Neutrophil (primary cell): ENCODE results near the gene ZBTB42.

Source experiments
- H3K27ac ChIP-seq: fragments of 200-600 bp; sonication (generic); 2 replicates; pipeline ENCODE4 v1.5.1; 2016; ENCODE audit warnings: mild to moderate bottlenecking, moderate library complexity
- H3K27me3 ChIP-seq: fragments of 200-600 bp; sonication (generic); 2 replicates; pipeline ENCODE4 v1.6.0; 2016; ENCODE audit warnings: mild to moderate bottlenecking
- H3K36me3 ChIP-seq: fragments of 200-600 bp; sonication (generic); 2 replicates; pipeline ENCODE4 v1.5.1; 2017
- H3K4me1 ChIP-seq, 2 experiments: fragments of 200-600 bp in 1 of 2; sonication (generic) in 1 of 2; 1 replicate in 1 of 2; 2 replicates in 1 of 2; pipeline versions ENCODE4 v1.5.1 to v1.6.1; 2013 to 2016; ENCODE audit warnings: low read depth in 1 of 2, low read length in 1 of 2, mild to moderate bottlenecking in 1 of 2, moderate library complexity in 1 of 2; ENCODE audit not compliant: control insufficient read depth in 1 of 2, insufficient read depth in 1 of 2
- H3K4me3 ChIP-seq, 2 experiments: fragments of 200-600 bp in 1 of 2; sonication (generic) in 1 of 2; 1 replicate in 1 of 2; 2 replicates in 1 of 2; pipeline ENCODE4 v1.5.1; 2013 to 2016; ENCODE audit warnings: low read depth in 1 of 2, low read length in 1 of 2, mild to moderate bottlenecking in 1 of 2, moderate library complexity in 1 of 2
- H3K9me3 ChIP-seq: fragments of 200-600 bp; sonication (generic); 2 replicates; pipeline ENCODE4 v1.5.1; 2016
- TF ChIP-seq, protein P1 (sequence below): fragments of 200-600 bp; sonication (generic); IDR thresholded peaks from 2 replicates; pipeline ENCODE4 v1.5.1; 2016; ENCODE audit warnings: antibody characterized with exemption

The ZBTB42 gene

DNA sequence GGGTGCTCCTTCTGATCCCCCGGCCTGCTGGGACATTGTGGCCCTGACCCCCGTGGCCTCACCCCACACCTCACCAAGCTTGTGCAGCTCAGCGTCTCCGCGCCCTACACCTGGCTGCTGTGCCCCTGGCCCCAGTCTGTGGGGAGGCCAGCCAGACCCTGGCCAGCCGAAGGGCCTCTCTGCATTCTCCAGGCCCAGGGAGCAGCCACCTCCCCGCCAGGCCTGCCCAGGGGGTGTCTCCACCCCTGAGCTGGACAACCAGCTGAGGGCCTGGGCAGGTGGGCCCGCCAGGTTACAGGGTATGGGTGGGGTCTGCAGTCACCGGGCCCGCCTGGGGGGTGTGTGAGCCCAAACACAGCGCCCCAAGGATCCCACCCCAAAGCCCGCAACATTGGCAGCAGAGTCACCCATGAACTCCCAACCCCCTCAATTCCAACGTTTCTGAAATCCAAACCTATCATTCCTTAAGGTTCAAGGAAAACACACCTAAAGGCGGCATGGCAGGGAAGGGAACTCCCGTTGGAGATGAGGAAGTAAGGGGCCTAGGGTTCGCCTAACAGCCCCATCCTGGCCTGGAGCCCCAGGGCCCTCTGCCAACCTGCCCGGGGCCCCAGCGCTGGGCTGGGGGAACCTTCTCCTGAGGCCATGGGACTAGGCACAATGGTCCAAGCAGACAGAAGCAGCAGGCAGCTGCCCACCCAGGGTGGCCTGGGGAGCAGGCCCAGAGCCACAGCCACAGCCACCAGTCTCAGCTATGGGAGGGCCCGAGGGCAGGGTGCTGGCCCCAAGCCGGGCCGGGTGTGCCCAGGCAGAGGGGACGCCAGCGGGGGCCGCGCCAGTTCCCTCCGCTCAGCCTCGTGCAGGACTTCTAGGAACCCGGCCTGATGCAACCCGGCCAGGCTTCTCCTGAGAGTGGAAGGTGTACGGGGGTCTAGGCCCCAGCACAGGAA lies 13.9 kb upstream of the ZBTB42 start:
- peaks cover 25 to 30% of the 10 kb centered on the region in 2 experiments for H3K4me1 ChIP-seq
- peak overlapping the region; percentile 3 to 50 for H3K4me3 ChIP-seq
- no peaks in the 10 kb centered on the region for H3K27me3 ChIP-seq
- peak overlapping the region; percentile 96 for H3K27ac ChIP-seq
- TF ChIP-seq, protein P1, sequence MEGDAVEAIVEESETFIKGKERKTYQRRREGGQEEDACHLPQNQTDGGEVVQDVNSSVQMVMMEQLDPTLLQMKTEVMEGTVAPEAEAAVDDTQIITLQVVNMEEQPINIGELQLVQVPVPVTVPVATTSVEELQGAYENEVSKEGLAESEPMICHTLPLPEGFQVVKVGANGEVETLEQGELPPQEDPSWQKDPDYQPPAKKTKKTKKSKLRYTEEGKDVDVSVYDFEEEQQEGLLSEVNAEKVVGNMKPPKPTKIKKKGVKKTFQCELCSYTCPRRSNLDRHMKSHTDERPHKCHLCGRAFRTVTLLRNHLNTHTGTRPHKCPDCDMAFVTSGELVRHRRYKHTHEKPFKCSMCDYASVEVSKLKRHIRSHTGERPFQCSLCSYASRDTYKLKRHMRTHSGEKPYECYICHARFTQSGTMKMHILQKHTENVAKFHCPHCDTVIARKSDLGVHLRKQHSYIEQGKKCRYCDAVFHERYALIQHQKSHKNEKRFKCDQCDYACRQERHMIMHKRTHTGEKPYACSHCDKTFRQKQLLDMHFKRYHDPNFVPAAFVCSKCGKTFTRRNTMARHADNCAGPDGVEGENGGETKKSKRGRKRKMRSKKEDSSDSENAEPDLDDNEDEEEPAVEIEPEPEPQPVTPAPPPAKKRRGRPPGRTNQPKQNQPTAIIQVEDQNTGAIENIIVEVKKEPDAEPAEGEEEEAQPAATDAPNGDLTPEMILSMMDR, result no peak
- peaks cover 56% of the 10 kb centered on the region for H3K36me3 ChIP-seq
- no peaks in the 10 kb centered on the region for H3K9me3 ChIP-seq

DNA sequence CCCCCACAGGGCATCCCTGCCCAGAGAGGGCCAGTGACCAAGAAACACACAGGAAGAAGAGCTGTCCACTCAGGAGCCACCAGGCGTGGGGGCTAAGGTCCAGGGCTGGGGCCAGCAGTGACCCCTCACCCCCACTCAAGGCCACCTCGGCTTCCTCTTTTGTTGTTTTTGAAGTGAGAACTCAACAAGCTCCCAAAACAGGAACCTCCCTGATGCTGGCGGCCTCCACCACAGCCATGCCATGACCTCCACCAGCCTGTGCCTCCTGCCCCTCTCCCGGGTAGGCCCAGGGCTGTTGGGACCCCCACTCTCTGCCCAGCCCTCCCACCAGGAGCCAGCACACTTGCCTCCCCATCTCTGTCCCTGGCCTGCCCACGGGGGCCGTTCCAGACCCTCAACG lies 13.2 kb upstream of the ZBTB42 start:
- TF ChIP-seq, protein P1, result peak; percentile 3
- Histone ChIP-seq H3K4me3 (peak overlapping the region; percentile 3 to 50), H3K36me3 (peaks cover 55% of the 10 kb centered on the region), H3K27me3 (no peaks in the 10 kb centered on the region), H3K27ac (peak overlapping the region; percentile 96), H3K9me3 (no peaks in the 10 kb centered on the region), H3K4me1 (peaks cover 25 to 30% of the 10 kb centered on the region in 2 experiments)

DNA sequence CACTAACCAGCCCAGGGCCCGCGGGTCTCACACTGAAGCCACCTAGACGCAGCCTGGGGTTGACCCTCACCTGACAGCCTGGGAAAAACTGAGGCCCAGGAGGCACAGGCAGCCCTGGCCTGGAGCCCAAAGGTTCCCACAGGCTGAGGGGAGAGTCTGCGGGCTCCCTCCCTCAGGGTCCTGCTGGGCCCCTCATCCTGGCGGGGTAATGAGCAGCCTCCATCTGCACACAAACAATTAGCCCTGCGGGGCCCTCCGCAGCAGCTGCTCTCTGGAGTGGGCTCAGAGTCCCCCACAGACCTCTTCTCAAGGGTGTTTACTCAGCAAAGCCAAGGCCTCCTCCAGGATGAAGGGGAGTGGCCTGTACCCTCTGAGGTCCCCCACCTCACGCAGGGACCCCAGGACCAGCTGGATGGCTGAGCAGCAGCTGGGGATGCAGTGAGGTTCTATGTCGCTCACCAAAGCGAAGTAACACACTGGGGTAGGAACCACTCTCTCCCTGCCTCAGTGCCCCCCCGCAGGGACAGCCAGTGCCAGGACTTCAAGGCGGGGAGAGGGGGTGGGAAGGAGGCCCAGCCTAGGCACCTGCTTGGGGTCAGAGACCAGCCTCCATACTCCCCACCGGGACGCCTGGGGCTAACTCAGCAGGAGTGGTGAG lies 12.6 kb upstream of the ZBTB42 start:
- peak overlapping the region; percentile 3 to 50 for H3K4me3 ChIP-seq
- H3K4me1 ChIP-seq, result peaks cover 25 to 34% of the 10 kb centered on the region in 2 experiments
- peaks cover 51% of the 10 kb centered on the region for H3K36me3 ChIP-seq

DNA sequence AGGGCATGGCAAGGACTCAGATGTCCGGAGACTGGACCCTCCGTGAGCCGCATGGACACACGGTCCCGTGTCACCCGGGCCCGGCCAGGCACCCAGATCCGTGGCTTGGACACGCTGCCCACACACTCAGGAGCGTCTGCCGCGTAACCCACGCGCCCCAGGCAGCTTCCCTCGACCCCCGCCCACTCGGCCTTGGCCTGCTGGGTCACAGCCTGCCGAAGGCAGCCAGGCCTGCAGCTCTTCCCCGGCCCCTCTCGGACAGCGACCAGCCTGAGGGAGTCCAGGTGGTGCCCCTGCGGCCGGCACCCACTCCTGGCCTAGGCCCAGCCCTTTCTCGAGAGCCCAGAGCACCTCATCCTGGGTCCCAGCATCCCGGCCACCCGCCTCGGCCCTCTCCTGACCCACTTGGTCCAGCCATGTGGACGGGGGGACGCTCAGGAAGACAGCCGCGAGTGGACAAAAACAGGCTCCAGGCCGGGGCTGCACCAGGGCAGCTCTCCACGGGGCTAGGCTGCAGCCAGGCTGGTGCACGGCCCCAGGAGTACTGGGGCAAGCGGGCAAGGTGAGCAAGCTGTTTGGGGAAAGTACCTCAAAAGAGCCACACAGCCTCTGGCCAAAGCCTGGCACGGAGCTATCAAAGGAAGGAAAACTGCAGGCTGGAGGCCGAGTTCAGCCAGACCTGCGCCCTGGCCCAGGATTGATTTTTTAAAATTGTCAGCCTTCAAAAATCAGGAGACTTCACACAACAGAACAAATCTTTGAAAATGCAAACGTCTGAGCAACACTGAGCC lies 11.8 kb upstream of the ZBTB42 start:
- Histone ChIP-seq H3K4me1 (peaks cover 33 to 42% of the 10 kb centered on the region in 2 experiments), H3K36me3 (peaks cover 51% of the 10 kb centered on the region), H3K27ac (peak overlapping the region; percentile 96), H3K27me3 (no peaks in the 10 kb centered on the region), H3K4me3 (no peak overlapping the region), H3K9me3 (no peaks in the 10 kb centered on the region)
- TF ChIP-seq, protein P1, result no peak

More for the DNA sequence above, 12.6 kb upstream of the ZBTB42 start:
- Histone ChIP-seq H3K27ac (peak overlapping the region; percentile 96), H3K9me3 (no peaks in the 10 kb centered on the region), H3K27me3 (no peaks in the 10 kb centered on the region)
- TF ChIP-seq, protein P1, result no peak
